ENCODE results near the gene CFAP119. TPM values are rescaled to one million over a fixed set of nuclear protein-coding genes. Genes with fewer than 3 reads are reported as not detected.

Gene CFAP119
- polyA plus RNA-seq, 1 donor from 2014 or later: 17.0 TPM

DNA sequence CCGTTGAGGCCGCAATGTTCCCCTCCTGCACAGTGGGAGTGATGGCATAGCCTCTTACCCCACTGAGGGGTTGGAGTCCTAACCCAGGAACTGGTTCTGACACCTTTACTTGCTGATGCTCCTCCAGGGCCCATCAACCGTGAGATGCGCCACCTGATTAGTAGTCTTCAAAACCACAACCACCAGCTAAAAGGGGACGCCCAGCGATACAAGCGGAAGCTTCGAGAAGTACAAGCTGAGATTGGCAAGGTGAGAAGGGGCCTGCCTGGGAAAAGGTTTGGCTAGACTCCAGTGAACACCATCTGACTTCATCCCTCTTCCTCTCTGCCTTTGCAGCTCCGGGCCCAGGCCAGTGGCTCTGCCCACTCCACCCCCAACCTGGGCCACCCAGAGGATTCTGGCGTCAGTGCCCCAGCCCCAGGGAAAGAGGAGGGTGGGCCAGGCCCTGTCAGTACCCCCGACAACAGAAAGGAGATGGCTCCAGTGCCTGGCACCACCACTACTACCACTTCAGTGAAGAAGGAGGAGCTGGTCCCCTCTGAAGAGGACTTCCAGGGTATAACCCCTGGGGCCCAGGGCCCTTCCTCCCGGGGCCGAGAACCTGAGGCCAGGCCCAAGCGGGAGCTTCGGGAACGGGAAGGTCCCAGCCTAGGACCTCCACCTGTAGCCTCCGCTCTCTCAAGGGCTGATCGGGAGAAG lies 6.1 kb upstream of the CFAP119 start:
- Histone ChIP-seq H3K9ac (ENCODE audit: low read length) (no peak overlapping the region), H3K4me3 (ENCODE audit: low read length) (no peak overlapping the region), H4K20me1 (ENCODE audit: insufficient read depth) (no peaks in the 10 kb centered on the region), H3K9me2 (ENCODE audit: insufficient read depth, low read length) (no peaks in the 10 kb centered on the region), H3K4me2 (ENCODE audit: low read length) (no peak overlapping the region), H2AFZ (ENCODE audit: low read depth, low read length) (no peak overlapping the region), H3K79me2 (replicated peaks; ENCODE audit: insufficient read depth, low read length) (peaks cover 12% of the 10 kb centered on the region), H3K27me3 (ENCODE audit: insufficient read depth, low read depth, low read length) (no peaks in the 10 kb centered on the region), H3K27ac (ENCODE audit: low read length) (no peak overlapping the region), H3K36me3 (ENCODE audit: insufficient read depth, low read length) (no peaks in the 10 kb centered on the region), H3F3A (ENCODE audit: insufficient read depth, low read length, poor library complexity, severe bottlenecking) (no peaks in the 10 kb centered on the region), H3K9me3 (ENCODE audit: low read length) (no peaks in the 10 kb centered on the region)
- no peak for TF ChIP-seq MXI1 (conservative IDR thresholded peaks at IDR 0.05; ENCODE audit: poor library complexity, severe bottlenecking)
- no peak for TF ChIP-seq CTCF (IDR thresholded peaks at IDR 0.05; ENCODE audit: poor library complexity, severe bottlenecking)
- TF ChIP-seq TAF1 (IDR thresholded peaks at IDR 0.05; ENCODE audit: low read depth): no peak
- TF ChIP-seq SMC3 (conservative IDR thresholded peaks at IDR 0.05; ENCODE audit: poor library complexity): no peak
- TF ChIP-seq EP300 (conservative IDR thresholded peaks at IDR 0.05; ENCODE audit: poor library complexity, severe bottlenecking): no peak
- no peak for TF ChIP-seq RAD21 (conservative IDR thresholded peaks at IDR 0.05)
- TF ChIP-seq REST (IDR thresholded peaks at IDR 0.05; ENCODE audit: borderline replicate concordance): no peak
- no peak for TF ChIP-seq EZH2 (IDR thresholded peaks at IDR 0.05; ENCODE audit: borderline replicate concordance, insufficient read depth, low read length, poor library complexity, severe bottlenecking)
- no peak for TF ChIP-seq POLR2AphosphoS5 (IDR thresholded peaks at IDR 0.05)

GRCh38 chr16:30766933-30767284 lies 5.0 kb upstream of the CFAP119 start:
- Histone ChIP-seq H3K9me3 (ENCODE audit: low read length) (no peaks in the 10 kb centered on the region), H3K27ac (ENCODE audit: low read length) (no peak overlapping the region), H3K9me2 (ENCODE audit: insufficient read depth, low read length) (no peaks in the 10 kb centered on the region), H3K9ac (ENCODE audit: low read length) (no peak overlapping the region), H3K27me3 (ENCODE audit: insufficient read depth, low read depth, low read length) (no peaks in the 10 kb centered on the region), H3K4me3 (ENCODE audit: low read length) (no peak overlapping the region), H3K4me2 (ENCODE audit: low read length) (no peak overlapping the region), H3F3A (ENCODE audit: insufficient read depth, low read length, poor library complexity, severe bottlenecking) (no peaks in the 10 kb centered on the region), H3K36me3 (ENCODE audit: insufficient read depth, low read length) (no peaks in the 10 kb centered on the region), H3K79me2 (replicated peaks; ENCODE audit: insufficient read depth, low read length) (peaks cover 20% of the 10 kb centered on the region), H4K20me1 (ENCODE audit: insufficient read depth) (no peaks in the 10 kb centered on the region), H2AFZ (ENCODE audit: low read depth, low read length) (no peak overlapping the region)
- TF ChIP-seq POLR2AphosphoS5 (IDR thresholded peaks at IDR 0.05) (no peak), RAD21 (conservative IDR thresholded peaks at IDR 0.05) (no peak), CTCF (IDR thresholded peaks at IDR 0.05; ENCODE audit: poor library complexity, severe bottlenecking) (no peak), EP300 (conservative IDR thresholded peaks at IDR 0.05; ENCODE audit: poor library complexity, severe bottlenecking) (no peak), EZH2 (IDR thresholded peaks at IDR 0.05; ENCODE audit: borderline replicate concordance, insufficient read depth, low read length, poor library complexity, severe bottlenecking) (no peak), REST (IDR thresholded peaks at IDR 0.05; ENCODE audit: borderline replicate concordance) (no peak), TAF1 (IDR thresholded peaks at IDR 0.05; ENCODE audit: low read depth) (no peak), SMC3 (conservative IDR thresholded peaks at IDR 0.05; ENCODE audit: poor library complexity) (no peak)

All from neural cell (in vitro differentiated cells).